ENCODE results near the gene CSNK1D.
A peak's percentile ranks its signal among the peaks of the same experiment; 100 is the strongest.
"Not testable (repeated sequence)": the region's sequence is repeated elsewhere in the genome, so short reads cannot be mapped to it uniquely, and the experiment has no call there.

The CSNK1D gene

DNA sequence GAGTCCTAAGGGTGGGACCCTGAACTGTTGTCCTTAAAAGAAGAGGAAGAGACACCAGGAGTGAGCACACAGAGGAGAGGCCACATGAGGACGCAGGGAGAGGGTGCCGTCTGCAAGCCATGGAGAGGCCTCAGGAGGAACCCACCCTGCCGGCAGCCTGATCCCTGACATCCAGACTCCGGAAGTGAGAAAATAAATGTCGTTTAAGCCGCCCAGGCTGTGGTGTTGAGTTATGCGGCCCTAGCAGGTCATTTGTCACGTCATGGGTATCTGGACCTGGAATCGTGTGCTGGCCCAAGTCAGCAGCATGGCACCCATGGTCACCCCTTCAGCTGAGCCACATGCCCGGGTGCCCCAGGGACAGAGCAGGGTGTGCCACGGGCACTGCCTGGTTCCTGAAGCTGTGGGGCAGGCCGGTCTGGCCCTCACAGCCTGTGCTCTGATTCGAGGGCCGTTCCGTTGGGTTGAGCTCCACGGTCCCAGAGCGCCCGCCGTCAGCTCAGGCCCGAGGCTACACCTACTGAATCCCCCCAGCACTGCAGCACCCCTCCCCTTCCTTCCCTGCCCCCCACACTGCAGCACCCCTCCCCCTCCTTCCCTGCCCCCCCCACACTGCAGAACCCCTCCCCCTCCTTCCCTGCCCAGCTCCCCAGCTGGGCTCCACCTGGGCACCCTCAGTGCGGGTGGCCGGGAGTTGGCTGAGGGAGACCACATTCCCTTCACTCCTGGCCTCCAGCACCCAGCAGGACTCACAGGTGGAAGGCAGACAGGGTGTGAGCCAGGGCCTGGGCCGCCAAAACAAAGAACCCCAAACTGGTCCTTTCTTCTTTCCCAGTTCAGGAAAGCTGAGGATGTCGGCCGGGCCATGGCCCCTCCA is 58.2 kb downstream of the CSNK1D start:
- peak; percentile 81 for DNase-seq (ENCODE audit: low spot score)

DNA sequence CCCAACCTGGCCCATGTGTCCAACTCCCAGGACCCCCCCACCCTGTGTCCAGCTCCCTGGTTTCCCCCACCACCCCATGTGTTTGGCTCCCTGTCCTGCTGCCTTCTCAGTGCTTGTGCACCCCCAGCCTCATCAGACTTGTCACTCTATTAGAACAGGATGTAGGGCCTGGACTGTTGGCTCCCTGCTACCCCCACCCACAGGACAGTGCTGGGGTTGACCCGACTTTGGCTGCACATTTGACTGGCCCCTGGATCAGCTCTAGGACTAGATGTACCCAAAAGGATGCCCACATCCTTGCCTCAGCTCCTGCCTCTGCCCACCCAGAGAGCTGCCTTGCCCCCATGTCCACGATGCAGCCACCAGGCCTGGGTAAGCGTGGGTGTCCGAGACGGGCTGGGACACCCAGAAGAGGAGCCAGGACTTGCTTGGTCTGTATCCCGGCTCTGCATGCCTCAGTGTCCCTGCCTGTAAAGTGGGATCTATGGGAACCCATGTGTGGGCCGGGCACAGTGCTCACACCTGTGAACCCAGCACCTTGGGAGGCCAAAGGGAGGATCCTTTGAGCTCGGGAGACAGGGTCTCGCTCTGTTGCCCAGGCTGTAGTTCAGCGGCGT is 59.4 kb downstream of the CSNK1D start:
- DNase-seq (ENCODE audit: low spot score), result no peak

DNA sequence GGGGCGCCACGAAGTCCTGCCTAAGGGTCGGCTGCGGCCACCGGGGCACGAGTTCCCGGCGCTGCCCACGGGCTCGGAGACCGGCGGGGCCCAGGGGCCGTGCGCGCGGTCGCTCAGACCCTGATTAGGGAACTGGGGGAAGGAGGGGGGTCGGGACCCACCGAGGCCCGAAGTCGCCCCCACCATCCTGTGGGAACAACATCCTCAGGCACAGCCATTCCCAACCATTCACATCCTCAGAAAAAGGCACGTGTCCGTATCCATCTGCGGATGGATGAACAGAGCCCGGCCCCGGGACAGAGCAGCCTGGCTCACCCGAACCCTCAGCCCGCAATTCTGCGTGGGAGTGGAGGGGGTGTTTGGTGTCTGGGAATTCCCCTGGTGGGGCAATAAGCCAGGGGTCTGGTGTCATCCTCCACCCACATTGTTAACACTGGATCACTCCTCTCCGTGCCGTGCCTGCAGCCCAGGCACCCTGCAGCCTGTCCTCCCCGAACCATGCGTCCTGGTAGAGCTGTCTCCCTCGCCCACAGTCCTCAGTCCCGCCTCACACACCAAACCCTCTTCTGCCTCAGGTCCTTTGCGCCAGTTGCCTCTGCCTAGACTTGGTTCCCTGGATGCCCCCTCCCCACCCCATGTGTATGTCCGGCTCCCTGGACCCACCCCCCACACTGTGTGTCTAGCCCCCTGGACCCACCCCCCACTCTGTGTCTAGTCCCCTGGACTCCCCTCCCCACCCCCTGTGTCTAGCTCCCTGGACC is 60.1 kb downstream of the CSNK1D start:
- DNase-seq (ENCODE audit: low spot score), result peak; percentile 91

DNA sequence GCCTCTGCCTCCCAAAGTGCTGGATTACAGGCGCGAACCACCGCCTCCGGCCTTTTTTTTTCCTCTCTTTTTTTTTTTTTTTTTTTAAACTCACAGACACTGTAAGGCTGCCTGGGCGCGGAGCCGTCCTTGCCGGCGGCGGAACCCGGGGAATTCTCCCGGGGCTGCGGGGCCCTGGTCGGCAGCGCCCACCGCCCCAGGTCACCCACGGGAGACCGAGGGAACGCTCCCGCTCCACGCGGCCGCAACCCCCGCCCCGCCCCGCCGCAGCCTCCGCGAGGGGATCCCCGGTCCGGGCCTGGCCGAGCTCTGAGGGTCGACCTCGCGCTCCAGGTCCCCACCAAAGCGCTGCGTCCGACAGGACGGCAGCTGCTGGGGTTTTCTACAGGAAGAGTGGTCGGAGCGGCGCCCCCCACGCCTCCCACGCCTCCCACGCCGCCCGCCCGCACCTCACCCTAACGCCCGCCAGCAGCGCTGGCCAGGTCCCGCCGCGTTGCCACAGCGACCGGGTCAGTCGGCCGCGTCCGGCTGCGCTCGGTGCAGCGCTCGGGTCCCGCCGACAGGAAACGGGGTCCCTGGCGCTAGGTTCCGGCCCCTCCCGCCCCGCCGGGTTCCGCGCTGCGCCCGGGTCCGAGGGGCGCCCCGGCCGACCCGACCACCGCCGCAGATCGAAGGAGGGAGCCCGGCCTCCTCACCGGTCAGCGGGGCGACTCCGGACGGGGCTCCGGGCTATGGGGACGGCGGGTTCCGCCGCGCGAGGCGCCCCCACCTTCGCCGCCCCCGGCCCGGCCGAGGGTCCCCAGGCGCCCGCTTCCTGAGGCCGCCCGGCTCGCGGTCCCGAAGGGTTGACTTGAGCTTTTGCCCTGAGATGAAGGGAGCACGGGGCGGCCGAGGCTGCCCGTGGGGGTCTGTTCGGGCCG is 60.9 kb downstream of the CSNK1D start, which contains the start of gene CCDC57:
TSS of gene CCDC57 (minus strand) at position 512 of the 920 bp plus-strand sequence. CDS start 10,898 bp downstream, outside the sequence.
- peak; percentile 96 for DNase-seq (ENCODE audit: low spot score)

DNA sequence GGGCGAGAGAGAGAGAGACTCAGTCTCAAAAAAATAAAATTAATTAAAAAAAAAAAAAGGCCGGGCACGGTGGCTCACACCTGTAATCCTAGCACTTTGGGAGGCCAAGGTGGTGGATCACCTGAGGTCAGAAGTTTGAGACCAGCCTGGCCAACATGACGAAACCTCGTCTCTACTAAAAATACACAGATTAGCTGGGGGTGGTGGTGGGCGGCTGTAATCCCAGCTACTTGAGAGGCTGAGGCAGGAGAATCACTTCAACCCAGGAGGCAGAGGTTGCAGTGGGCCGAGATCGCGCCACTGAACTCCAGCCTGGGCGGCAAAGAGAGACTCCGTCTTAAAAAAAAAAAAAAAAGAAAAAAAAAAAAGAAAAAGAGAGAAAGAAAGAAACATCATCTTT is 62.8 kb downstream of the CSNK1D start:
- DNase-seq (ENCODE audit: low spot score), result not testable (repeated sequence)

DNA sequence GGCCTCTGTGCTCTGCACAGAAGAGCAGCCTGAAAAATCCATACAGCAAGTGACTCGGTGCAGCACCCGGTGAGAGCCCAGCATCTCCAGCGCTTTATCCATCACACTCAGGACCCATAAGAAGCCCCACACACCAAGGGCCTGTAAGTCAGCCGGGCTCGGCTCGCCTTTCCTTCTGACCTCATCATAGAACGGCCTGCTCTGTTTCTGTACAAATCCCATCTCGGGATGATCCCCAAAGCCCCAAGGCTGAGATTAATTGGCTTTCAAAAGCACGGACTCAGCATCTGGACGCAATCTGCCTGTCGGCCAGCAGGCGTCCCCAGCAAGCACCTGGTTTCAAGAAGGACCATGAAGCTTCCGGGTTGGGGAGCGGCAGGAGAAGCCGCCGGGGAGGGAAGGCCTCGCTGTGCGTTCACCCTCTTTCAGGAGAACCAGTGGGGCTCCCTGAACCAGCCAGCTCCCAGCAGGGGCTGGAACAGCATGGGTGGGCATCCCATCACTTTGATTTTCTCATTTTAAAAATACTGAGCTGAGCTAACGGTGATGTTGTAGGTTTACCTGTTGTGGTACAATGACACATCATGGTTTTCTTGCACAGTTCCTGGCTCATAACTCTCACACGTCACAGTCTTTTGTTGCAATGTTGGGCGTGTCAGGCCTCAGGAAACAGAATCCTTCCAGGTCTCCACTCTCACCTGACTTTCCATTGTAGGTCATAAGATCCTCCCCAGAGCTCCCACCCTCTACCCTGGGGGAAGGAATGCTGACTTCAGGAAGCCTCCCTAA is 67.6 kb downstream of the CSNK1D start:
- peak; percentile 91 for DNase-seq (ENCODE audit: low spot score)

DNA sequence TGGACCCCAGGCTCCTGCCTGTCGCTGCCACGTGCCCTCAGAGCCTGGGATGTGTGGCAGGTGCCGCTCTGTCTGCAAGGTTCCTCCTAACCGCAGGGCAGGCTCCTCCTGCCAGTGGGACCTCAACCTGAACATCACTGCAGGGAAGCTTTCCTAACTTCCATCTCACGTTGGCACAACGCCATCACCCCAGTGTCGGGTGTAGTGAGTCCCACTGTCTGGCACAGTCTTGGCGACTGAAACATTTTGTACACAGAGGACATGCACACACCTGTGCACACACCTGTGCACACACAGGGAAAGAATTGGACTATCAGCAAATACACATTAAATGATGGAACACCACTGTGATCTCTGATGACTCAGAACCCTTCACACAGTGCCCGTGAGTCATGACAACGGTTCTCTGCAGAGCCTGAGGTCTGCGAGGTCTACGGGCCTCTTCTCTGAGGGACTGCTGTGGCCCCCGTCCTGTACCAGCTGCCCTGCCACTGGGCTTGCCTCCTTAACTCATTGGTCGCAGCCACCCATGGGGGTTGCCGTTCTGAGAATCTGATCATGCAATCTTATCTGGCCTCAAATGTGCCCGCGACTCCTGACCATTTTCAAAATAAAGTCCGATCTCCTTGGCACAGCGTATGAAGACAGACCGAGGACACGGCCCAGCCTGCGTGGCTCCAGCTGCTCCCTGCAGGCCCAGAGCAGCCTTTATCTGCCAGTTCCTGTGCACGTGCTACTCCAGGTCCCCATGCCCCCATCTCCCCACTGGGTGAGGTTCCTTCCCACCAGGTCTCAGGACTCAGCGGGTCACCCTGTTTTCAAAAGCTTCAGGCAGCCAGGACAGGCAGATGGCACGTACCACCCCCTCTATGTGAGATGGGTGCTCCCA is 68.4 kb downstream of the CSNK1D start:
- no peak for DNase-seq (ENCODE audit: low spot score)

DNA sequence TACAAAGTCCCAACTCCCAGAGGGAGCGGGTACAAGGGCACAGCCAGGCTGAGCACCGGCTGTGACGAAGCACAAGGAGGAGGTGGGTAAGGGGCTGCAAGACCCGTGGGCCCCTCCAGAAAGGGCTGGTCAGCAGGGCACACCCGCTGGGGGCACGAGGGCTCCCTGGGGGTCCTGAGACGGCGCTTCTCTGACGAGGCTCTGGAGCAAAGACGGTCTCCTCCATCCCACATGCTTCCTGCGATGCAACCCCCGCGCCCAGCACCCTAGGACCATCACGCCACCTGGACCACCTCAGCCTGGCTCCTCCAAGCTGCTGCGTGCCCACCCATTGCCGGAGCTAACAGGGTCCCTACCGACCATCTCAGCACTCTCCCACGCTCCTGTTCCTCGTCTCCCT is 69.6 kb downstream of the CSNK1D start:
- DNase-seq (ENCODE audit: low spot score), result no peak

DNA sequence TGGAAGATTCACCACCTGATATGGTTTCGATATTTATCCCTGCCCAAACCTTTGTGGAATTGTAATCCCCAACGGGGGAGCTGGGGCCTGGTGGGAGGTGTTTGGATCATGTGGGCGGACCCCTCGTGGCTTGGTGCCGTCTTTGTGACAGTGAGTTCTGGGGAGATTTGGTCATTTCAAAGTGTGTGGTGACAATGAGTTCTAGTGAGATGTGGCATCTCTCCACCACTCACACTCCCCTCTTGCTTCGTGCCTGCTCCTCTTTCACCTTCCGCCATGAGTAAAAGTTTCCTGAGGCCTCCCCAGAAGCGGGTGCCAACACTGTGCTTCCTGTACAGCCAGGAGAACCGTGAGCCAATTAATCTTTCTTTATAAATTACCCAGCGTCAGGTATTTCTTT is 70.5 kb downstream of the CSNK1D start:
- no peak for DNase-seq (ENCODE audit: low spot score)

DNA sequence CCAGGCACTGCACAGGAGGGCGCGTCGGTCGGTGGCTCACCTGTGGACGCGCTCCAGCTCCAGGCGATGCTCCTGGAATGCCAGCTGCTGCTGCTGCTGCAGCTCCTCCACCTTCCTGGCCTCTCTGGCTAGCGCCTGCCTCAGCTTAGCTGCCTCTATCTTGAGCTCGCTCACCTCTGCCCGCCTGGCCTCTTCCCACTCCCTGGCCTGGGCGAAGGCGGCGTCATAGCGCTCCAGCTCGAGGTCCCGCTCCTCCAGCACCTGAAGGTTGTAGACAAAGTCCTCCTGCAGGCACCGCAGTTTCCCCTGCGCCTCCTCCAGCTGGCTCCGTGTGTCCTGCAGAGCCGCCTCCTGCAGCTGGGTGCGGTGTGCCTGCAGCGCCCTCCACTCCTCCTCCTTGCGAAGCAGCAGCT is 72.0 kb downstream of the CSNK1D start:
- DNase-seq (ENCODE audit: low spot score), result no peak

DNA sequence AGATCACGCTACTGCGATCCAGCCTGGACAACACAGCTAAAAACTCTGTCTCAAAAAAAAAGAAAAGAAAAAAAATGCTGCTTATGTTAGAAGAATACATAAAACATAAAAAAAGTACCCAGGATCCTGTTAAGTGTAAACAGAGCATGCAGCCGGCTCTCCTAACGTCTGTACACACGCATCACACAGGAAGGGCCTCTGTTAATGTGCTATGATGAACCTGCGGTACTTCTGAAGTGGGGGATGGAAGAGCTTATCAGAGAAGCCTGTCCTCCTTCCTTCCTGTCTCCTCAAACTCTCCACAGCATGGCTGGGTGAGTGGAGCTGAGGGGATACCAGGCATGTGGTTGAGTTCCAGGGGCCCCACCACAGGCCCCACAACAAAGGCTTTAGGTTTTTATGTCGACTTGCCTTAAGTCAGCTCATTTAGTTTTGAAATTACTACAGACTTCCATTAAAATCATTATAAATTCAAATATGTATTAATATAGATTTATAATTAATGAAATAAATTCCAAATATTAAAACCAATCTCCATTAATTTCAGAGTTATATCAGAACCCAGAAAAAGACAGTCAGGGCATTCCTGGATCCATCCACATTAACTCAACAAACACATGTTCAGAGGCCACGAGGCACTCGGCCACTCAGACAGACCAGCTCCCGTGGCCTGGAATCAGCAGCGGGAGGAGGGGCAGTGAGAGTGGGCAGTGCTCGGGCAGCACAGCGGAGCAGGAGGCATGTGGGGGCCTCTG is 72.6 kb downstream of the CSNK1D start:
- no peak for DNase-seq (ENCODE audit: low spot score)

DNA sequence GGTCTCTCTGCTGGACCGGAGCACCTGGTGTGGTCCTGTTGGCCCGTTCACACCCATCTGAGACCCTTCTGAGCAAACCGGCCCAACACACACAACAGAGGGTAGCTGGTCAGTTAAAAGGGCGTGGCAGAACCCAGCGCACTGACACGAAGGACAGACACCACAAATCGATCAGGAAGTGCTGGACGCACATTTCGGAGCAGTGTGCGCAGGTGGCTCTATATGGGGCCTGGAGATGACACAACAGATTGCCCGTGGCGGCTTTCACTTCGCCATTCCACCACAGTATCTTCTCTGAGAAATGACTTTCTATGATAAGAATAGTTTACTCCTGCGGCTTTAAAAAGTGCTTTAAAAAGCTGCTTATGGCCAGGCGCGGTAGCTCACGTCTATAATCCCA is 73.4 kb downstream of the CSNK1D start:
- DNase-seq (ENCODE audit: low spot score), result no peak

DNA sequence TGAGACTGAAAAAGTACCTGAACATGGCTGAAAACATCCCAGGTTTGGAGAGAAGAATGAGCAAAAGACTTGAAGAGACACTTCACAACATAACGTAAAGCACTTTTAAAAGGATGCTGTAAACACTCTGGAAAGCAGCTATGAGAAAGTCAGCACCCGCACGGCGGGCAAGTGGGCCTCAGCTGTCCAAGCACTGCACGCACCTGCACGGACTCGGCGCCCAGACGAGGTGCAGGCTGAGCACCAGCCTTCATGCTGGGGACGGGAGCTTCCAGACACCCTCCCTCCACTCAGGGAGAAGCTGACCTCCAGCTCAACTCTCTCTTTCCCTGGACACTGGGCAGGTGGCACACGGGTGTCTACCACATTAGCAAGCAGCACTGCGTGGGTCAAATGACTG is 74.0 kb downstream of the CSNK1D start:
- DNase-seq (ENCODE audit: low spot score), result no peak

DNA sequence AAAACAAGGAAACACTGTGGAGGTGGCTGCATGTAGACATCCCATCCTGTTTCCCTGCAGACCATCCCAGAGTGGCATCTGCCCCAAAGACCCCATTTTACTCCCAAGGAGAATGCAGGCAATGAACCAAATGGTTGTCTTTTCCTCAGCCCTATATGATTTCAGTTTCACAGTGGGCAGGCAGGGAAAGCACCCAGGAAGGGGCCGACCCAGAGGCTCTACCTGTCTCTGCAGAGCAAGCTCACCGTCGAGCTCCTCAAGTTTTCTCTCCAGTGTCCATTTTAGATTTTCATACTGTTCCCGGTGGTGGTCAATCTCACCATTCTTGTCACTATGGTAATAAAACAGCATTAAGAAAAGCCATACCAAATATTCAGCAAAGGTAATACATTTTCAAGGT is 75.4 kb downstream of the CSNK1D start:
- no peak for DNase-seq (ENCODE audit: low spot score)

DNA sequence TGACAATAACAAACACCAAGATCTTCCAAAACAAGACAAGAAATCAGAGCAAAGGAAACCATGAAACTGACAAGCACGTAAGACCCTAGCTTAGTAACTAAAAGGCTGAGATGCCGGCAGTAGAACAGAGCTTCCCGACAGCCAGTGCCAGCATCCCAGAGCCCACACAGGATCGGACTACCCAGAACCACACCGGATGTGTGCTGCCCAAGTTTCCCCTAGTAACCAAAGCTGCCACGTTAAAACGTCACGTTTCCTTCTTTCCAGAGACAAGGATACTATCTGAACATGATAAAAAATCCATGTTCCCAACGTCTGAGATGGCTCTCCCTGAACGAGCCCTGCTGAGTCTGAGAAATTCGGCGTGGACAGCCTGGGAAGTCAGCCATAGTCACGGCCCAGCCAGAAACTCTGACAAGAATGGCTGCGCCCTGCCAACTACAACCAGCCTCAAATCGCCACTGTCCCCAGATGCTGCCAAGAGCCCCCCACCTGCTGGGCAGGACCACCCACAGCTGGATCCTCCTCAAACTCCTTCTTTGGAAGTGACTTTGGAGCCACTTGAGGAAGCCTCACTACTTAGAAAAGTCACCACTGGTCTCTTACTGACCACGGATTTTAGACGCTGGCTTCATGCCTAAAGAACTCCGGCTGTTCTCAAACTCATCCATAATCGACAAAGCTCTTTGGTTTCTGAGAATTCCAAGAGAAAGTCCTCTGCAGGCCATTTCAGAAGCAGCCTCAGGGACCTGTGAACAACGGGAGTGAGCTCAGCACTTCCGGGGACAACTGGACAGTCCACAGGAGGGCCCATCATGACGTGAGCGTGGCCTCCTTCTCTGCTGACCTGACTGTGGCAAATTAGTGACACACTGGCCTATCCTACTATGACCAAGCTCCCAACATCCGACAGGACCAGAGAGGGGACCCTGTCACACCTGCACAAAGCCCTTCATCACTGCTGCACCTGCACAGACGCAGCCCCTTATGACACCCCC is 77.5 kb downstream of the CSNK1D start:
- DNase-seq (ENCODE audit: low spot score), result no peak

DNA sequence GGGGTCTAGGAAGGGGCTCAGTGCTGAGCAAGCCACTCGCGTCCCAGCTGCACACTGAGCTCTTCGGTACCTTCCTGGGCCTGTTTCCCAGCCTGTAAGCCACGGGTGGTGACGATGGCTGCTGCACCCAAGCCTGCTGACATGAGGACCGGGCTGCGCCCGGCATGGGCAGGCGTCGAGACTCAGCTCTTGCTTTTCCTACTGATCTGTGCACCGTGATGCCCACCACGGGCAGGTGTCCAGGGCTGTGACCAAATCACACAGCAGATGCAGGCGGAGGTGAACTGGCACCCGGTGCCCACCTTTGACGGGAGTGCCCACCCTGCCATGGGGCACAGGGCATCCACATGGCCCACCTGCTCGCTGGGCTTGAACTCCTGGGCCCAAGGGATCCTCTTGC is 78.7 kb downstream of the CSNK1D start:
- no peak for DNase-seq (ENCODE audit: low spot score)

DNA sequence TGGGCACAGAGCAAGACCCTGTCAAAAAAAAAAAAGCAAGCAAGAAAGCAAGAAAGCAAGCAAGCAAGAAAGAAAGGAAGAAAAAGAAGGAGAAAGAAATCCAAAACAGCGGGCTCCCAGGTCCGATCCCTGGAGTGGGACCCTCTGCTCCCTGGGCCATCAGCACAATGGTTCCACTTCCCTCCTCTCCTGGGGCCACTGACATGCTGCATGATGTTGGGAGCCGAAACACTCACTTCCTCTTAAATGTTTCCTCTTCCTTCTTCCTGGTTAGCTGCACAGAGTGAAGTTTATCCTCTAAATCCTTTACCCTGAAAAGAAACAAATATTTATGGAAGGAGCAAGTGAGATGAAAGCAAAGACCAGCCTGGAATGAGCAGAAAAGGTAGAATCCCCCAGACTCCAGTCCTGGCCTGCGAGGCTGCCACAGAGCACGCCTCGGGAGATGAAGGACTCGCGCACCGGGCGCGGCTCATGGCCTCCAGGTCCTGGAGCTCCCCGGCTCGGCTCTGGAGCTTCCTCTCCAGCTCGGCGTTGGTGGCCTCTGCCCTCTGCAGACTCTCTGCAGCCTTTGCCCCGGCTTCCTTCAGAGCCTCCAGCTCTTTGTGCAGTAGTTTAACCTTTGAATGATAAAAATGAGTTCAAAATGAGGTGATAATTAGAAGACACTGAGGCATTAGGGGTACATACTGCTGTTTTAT is 79.8 kb downstream of the CSNK1D start:
- DNase-seq (ENCODE audit: low spot score), result no peak
